ENCODE results near the gene SEMA3D. TPM values are rescaled to one million over a fixed set of nuclear protein-coding genes. Genes with fewer than 3 reads are reported as not detected.

Gene SEMA3D
- total and polyA plus RNA-seq, 9 of the 15 experiments (the other 6 are each of a cell fraction or from before 2014, with no cell fraction given) = 0.01 to 0.10 (median 0.04) TPM; not detected in 1

DNA sequence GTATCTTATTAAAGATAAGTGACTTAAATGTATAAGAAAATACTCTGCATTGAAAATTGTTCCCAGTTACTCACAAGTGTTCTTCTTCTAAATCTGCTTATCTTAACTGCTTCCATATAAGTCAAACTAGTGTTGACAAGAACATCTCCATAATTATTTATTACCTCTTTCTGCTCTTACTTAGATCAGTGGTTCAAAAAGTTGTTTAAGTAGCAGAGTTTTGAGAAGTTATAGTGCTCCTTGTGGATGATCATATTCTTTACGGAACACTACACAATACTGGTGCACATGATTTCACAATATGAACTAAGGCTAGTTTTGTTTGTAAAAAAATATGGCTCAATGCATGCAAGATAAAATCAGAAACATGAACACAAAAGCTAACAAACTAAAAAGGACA, 168.4 kb downstream of the SEMA3D start (continued):
- TF ChIP-seq, protein P1, sequence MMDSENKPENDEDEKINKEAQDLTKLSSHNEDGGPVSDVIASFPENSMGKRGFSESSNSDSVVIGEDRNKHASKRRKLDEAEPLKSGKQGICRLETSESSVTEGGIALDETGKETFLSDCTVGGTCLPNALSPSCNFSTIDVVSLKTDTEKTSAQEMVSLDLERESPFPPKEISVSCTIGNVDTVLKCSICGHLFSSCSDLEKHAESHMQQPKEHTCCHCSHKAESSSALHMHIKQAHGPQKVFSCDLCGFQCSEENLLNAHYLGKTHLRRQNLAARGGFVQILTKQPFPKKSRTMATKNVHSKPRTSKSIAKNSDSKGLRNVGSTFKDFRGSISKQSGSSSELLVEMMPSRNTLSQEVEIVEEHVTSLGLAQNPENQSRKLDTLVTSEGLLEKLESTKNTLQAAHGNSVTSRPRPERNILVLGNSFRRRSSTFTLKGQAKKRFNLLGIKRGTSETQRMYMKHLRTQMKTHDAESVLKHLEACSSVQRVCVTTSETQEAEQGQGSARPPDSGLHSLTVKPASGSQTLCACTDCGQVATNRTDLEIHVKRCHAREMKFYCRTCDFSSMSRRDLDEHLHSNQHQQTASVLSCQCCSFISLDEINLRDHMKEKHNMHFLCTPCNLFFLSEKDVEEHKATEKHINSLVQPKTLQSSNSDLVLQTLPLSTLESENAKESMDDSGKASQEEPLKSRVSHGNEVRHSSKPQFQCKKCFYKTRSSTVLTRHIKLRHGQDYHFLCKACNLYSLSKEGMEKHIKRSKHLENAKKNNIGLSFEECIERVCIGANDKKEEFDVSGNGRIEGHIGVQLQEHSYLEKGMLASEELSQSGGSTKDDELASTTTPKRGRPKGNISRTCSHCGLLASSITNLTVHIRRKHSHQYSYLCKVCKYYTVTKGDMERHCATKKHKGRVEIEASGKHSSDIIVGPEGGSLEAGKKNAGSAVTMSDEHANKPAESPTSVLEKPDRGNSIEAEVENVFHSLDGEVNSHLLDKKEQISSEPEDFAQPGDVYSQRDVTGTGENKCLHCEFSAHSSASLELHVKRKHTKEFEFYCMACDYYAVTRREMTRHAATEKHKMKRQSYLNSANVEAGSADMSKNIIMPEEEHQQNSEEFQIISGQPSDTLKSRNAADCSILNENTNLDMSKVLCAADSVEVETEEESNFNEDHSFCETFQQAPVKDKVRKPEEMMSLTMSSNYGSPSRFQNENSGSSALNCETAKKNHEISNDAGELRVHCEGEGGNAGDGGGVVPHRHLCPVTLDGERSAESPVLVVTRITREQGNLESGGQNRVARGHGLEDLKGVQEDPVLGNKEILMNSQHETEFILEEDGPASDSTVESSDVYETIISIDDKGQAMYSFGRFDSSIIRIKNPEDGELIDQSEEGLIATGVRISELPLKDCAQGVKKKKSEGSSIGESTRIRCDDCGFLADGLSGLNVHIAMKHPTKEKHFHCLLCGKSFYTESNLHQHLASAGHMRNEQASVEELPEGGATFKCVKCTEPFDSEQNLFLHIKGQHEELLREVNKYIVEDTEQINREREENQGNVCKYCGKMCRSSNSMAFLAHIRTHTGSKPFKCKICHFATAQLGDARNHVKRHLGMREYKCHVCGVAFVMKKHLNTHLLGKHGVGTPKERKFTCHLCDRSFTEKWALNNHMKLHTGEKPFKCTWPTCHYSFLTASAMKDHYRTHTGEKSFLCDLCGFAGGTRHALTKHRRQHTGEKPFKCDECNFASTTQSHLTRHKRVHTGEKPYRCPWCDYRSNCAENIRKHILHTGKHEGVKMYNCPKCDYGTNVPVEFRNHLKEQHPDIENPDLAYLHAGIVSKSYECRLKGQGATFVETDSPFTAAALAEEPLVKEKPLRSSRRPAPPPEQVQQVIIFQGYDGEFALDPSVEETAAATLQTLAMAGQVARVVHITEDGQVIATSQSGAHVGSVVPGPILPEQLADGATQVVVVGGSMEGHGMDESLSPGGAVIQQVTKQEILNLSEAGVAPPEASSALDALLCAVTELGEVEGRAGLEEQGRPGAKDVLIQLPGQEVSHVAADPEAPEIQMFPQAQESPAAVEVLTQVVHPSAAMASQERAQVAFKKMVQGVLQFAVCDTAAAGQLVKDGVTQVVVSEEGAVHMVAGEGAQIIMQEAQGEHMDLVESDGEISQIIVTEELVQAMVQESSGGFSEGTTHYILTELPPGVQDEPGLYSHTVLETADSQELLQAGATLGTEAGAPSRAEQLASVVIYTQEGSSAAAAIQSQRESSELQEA (IDR thresholded peaks at IDR 0.05; ENCODE audit: low read depth) = no peak
- TF ChIP-seq KDM5B (IDR thresholded peaks at IDR 0.05; ENCODE audit: insufficient replicate concordance, low read depth, low read length) = no peak
- TF ChIP-seq ZFX (CRISPR knock-in tag; IDR thresholded peaks at IDR 0.05) = no peak
- TF ChIP-seq, protein P2, sequence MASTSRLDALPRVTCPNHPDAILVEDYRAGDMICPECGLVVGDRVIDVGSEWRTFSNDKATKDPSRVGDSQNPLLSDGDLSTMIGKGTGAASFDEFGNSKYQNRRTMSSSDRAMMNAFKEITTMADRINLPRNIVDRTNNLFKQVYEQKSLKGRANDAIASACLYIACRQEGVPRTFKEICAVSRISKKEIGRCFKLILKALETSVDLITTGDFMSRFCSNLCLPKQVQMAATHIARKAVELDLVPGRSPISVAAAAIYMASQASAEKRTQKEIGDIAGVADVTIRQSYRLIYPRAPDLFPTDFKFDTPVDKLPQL (IDR thresholded peaks at IDR 0.05; ENCODE audit: extremely low read depth, insufficient read length) = no peak
- peak; percentile 80 for TF ChIP-seq MEIS2 (IDR thresholded peaks at IDR 0.05; ENCODE audit: partially characterized antibody)
- TF ChIP-seq MYBL2 (IDR thresholded peaks at IDR 0.05; ENCODE audit: low read depth) = no peak
- TF ChIP-seq MYBL2 (CRISPR knock-in tag; IDR thresholded peaks at IDR 0.05; ENCODE audit: borderline replicate concordance) = no peak
- TF ChIP-seq, protein P3, sequence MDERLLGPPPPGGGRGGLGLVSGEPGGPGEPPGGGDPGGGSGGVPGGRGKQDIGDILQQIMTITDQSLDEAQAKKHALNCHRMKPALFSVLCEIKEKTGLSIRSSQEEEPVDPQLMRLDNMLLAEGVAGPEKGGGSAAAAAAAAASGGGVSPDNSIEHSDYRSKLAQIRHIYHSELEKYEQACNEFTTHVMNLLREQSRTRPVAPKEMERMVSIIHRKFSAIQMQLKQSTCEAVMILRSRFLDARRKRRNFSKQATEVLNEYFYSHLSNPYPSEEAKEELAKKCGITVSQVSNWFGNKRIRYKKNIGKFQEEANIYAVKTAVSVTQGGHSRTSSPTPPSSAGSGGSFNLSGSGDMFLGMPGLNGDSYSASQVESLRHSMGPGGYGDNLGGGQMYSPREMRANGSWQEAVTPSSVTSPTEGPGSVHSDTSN (CRISPR knock-in tag; IDR thresholded peaks at IDR 0.05; ENCODE audit: low read depth) = no peak
- TF ChIP-seq, protein P3 (tag; conservative IDR thresholded peaks at IDR 0.05; ENCODE audit: low read depth) = peak; percentile 89
- peak; percentile 18 to 34; a peak in 3 of 4 replicates for TF ChIP-seq RAD21 (CRISPR knock-in tag; conservative IDR thresholded peaks at IDR 0.05 in 1 of 2, IDR thresholded peaks at IDR 0.05 in 1 of 2)
- no peak for TF ChIP-seq HMG20B (CRISPR knock-in tag; IDR thresholded peaks at IDR 0.05)
- TF ChIP-seq, protein P4, sequence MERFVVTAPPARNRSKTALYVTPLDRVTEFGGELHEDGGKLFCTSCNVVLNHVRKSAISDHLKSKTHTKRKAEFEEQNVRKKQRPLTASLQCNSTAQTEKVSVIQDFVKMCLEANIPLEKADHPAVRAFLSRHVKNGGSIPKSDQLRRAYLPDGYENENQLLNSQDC (CRISPR knock-in tag; IDR thresholded peaks at IDR 0.05) = no peak
- no peak for TF ChIP-seq ZNF253 (CRISPR knock-in tag; conservative IDR thresholded peaks at IDR 0.05)
- TF ChIP-seq, protein P5, sequence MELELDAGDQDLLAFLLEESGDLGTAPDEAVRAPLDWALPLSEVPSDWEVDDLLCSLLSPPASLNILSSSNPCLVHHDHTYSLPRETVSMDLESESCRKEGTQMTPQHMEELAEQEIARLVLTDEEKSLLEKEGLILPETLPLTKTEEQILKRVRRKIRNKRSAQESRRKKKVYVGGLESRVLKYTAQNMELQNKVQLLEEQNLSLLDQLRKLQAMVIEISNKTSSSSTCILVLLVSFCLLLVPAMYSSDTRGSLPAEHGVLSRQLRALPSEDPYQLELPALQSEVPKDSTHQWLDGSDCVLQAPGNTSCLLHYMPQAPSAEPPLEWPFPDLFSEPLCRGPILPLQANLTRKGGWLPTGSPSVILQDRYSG (tag; conservative IDR thresholded peaks at IDR 0.05; ENCODE audit: low read depth) = no peak
- TF ChIP-seq NR2C1 (IDR thresholded peaks at IDR 0.05) = no peak
- no peak for TF ChIP-seq NR2C1 (tag; IDR thresholded peaks at IDR 0.05)

All from K562 (cell line).